Suppressor macrophage (primary cell): Measurements from ENCODE around the gene IFNGR2.
"Not testable (repeated sequence)": the region's sequence is repeated elsewhere in the genome, so short reads cannot be mapped to it uniquely, and the experiment has no call there.

Source experiments
- DNase-seq, 4 experiments: peaks; one replicate each; pipeline ENCODE4 v3.0.0-alpha.2; 2020 to 2022

The IFNGR2 gene

GRCh38 chr21:33377221-33377920 is 25.8 kb upstream of the IFNGR2 start:
- no peak for DNase-seq

GRCh38 chr21:33378081-33378480 is 25.1 kb upstream of the IFNGR2 start:
- DNase-seq = no peak

GRCh38 chr21:33379934-33380333 is 23.3 kb upstream of the IFNGR2 start:
- DNase-seq = peak; percentile 79 to 94 (median 90)

- DNase-seq = peak; percentile 97 to 99 (median 98)
Observed at GRCh38 chr21:33380483-33380998, 22.7 kb upstream of the IFNGR2 start.

- not testable (repeated sequence) for DNase-seq
Observed at GRCh38 chr21:33381381-33381780, 21.8 kb upstream of the IFNGR2 start.

- peak; percentile 87 to 94 (median 92) for DNase-seq
Observed at GRCh38 chr21:33383056-33383888, 19.9 kb upstream of the IFNGR2 start.

- DNase-seq = no peak
Observed at GRCh38 chr21:33384841-33385331, 18.3 kb upstream of the IFNGR2 start.

GRCh38 chr21:33386222-33386784 is 16.9 kb upstream of the IFNGR2 start:
- peak in 1 of 4 experiments; percentile 27 for DNase-seq

- no peak for DNase-seq
Observed at GRCh38 chr21:33387294-33387693, 15.9 kb upstream of the IFNGR2 start.

- DNase-seq = peak; percentile 52 to 83 (median 70)
Observed at GRCh38 chr21:33388188-33388587, 15.0 kb upstream of the IFNGR2 start.

- DNase-seq = no peak
Observed at GRCh38 chr21:33390479-33390878, 12.7 kb upstream of the IFNGR2 start.

GRCh38 chr21:33391656-33392055 is 11.6 kb upstream of the IFNGR2 start:
- peak in 3 of 4 experiments; percentile 59 to 71 (median 65) for DNase-seq

- DNase-seq = no peak
Observed at GRCh38 chr21:33392284-33392985, 10.8 kb upstream of the IFNGR2 start.

- peak in 3 of 4 experiments; percentile 44 to 60 (median 52) for DNase-seq
Observed at GRCh38 chr21:33393348-33393747, 9.9 kb upstream of the IFNGR2 start.

- DNase-seq = peak; percentile 91 to 97 (median 96)
Observed at GRCh38 chr21:33394260-33394659, 9.0 kb upstream of the IFNGR2 start.

- peak in 1 of 4 experiments; percentile 12 for DNase-seq
Observed at GRCh38 chr21:33395891-33396331, 7.3 kb upstream of the IFNGR2 start.

GRCh38 chr21:33396436-33396835 is 6.8 kb upstream of the IFNGR2 start:
- no peak for DNase-seq

- peak in 3 of 4 experiments; percentile 55 to 63 (median 59) for DNase-seq
Observed at GRCh38 chr21:33396951-33397350, 6.3 kb upstream of the IFNGR2 start.

- DNase-seq = peak in 1 of 4 experiments; percentile 33
Observed at GRCh38 chr21:33397717-33398116, 5.5 kb upstream of the IFNGR2 start.

GRCh38 chr21:33398361-33398760 is 4.9 kb upstream of the IFNGR2 start:
- no peak for DNase-seq

GRCh38 chr21:33401630-33401992 is 1.6 kb upstream of the IFNGR2 start:
- DNase-seq = peak; percentile 63 to 82 (median 72)
